Measurements from ENCODE around the gene TMEM44.
"Not testable (repeated sequence)": the region's sequence is repeated elsewhere in the genome, so short reads cannot be mapped to it uniquely, and the experiment has no call there.

The TMEM44 gene

DNA sequence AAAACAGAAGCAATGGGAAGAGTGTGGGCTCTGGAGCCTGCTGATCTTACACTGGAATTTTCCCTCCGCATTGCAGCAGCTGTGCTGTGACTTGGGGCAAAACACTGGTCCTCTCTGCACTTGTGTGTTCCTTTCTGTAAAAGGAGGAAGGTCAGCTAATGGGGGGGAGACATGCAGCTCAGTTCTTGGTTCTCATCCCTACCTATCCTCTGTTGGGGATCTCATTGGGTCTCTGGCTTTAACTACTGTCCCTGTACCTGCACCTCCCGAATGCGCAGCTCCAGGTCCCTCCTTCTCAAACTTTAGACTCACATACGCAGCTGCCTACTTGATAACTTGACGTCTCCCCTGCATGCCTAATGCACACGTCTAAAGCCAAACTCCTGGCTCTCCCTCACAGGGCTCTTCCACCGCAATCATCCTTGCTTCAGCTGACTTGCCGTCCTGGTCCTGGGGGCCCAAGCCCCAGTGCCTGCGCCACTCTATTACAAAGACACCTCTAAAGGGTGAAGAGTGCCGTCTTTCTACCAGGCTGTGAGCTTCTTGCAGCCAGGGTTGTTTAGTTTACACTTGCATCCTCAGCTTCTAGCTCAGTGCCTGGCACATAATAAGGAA, 5.9 kb upstream of the TMEM44 start:
- DNase-seq = no peak

DNA sequence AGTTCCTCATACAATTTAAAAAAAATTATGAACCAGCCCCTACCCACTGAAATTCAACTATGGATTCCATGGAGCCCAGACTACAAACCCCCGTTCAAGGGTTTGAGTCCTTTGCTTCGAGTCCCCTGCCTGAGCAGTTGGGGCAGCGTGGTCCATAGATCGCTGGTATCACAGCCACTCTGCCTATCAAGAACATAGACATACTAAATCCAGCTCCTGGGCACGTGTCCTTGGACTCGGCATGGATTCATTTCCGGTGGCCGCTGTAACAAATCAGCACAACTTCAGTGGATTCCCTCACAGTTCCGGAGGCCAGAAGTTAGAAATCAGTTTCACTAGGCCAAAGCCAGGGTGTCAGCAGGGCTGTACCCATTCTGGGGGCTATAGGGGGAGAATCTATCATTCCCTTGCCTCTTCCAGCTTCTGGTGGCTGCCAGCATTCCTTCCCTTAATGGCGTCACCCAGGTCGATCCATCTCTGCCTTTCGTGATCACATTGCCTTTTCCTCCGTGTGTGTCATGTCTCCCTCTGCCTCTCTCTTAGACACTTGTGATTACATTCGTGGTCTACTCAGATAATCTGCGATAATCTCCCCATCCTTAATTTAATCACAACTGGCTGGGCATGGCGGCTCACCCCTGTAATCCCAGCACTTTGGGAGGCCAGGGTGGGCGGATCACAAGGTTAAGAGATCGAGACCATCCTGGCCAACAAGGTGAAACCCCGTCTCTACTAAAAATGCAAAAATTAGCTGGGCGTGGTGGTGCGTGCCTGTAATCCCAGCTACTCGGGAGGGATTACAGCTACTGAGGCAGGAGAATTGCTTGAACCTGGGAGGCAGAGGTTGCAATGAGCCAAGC, 4.6 kb upstream of the TMEM44 start:
- no peak for DNase-seq

DNA sequence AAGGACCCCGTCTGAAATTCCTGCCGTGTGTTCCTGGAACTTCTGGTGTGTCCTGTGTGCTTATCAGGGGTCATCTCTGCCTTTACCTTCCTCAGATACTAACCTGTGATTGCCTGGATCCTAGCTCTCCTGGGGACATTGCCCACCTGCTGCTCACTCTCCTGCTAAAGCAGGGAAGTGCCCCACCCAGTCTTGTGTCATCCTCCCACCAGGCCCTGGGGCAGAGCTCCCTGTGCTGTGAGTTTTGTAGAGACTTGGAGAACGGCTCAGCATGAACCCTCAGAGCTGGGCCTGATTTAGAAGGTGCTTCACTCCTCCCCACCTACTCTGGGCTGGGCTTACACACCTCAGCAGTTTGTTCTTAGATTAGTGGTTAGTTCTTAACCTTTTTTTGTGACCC, 3.8 kb upstream of the TMEM44 start:
- no peak for DNase-seq

DNA sequence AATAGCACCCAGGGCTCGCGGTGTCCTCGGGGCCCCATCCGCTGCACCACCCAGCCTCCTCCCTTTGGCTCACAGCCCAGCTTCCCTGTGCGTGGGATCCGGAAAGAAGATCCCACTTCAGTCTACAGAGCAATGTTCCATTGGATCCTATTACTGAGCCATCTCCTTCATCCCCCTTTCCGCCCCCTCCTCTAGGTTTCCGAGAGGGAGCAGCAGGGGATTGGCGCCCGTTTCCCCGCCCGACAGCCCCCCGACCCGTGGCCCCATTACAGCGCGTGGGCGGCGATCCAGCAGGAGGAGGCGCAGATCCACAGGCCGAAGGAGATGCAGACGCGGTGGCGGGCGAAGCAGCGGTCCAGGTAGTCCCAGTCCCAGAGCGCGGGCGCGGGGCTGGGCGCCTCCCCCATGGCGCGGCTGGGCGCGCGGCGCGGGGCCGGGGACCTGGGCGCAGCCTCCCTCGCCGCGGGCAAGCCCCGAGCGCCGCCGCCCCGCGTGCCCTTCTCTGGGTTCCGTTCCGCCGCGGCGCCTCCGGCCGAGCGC, 340 bp downstream of the TMEM44 start:
- DNase-seq = no peak

DNA sequence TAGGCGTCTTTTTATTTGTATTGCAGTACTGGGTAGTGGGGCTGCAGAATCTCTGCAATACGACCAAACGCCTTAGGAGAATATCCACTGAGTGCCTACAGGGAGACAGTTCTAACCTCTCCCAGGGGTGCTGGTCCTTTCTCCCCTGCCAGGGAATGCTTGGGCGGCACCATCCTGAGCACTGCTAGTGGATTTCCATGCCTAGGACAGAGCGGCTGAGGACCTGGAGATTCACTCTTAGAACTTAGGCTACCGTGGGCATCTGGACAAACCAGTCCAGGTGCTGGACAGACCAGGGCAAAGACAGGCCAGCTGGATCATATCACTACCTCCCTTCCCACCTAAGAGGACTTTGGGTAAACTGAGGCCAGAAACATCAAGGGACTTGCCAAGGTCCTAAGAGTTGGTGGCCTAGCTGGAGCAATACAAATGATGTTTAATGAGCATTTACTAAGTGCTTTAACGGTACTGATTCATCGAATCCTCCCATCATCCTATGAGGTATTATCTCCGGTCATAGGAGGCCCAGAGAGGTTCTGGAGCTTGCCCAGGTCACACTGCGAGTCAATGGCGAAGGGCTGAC, 902 bp downstream of the TMEM44 start:
- DNase-seq = no peak

DNA sequence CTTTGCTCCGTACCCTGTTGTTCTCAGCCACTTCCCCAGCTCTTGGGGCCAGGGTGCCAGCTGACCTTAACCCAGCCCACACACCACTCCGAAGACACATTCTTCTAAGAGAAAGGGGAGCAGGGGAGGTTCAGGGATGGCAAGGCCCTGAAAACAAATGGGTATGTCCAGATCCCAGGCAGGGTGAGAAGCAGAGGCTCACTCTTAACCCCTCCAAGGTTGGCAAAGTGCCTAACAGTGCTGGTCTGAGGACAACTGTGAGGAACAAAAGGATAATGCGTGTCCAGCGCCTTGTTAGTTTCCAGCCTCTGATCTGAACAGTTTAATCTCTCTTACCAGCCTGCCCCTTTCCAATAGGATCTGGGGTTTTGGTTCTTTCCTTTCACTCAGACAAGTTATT, 1.5 kb downstream of the TMEM44 start:
- DNase-seq = no peak

DNA sequence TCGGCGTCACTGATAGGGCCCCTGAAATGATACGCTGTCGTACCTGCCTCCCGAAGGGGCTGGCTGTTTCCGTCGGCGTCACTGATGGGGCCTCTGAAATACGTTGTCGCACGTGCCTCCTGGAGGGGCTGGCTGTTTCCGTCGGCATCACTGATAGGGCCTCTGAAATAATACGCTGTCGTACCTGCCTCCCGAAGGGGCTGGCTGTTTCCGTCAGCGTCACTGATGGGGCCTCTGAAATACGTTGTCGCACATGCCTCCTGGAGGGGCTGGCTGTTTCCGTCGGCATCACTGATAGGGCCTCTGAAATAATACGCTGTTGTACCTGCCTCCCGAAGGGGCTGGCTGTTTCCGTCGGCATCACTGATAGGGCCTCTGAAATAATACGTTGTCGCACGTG, 2.5 kb downstream of the TMEM44 start:
- not testable (repeated sequence) for DNase-seq

DNA sequence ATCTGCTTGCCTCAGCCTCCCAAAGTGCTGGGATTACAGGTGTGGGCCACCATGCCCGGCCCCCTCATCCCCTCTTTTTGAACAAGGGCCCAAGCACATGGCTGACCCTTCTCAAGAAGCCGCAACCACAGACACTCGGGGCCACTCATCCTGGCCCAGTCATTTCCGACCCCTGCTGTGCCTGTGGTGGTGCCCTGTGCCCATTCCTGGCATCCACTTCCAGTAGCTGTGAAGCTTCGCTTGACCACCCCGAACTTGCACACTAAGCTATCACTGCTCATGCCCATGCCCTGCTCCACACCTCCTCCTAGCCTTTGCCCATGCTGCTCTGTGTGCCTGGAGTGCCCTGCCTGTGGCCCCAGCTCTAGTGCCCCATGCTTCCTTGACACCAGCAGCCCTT, 8.3 kb downstream of the TMEM44 start:
- DNase-seq = no peak

DNA sequence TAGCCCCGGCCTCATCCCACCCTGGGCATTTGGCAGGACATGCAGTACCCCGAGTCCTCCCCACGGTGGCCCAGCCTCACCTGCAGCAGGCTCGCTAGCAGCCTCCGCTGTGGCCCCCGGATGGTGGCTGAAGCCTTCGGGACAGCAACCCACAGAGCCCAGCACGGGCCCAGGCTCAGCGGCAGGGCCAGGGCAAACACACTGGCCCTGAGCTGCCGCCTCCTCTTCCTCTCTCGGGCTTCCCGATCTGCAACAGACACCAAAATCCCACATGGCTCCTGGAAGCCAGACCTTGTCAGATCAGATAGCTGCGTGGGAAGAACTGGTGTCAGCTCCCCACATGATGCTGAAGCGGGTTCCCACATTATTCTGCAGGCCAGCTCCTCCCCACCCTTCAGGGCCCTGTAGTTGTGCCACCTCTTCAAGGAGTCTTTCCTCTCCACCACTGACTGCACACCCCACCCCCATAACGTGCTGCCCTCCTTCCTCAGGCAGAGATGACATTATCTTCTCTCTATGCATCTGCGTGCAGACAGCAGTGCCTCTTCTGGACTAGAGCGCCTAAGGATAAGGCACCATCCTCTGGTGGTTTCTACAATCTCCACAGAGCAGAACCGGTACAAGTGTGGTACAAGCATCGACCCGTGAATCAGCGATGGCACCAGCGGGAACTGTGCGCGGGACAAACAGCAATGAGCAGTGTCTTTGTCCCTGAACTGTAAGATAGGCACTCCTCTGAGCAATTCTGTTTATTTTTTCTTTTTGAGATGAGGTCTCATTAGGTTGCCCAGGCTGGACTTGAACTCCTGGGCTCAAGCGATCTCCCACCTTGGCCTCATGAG, 9.5 kb downstream of the TMEM44 start:
- DNase-seq = no peak

DNA sequence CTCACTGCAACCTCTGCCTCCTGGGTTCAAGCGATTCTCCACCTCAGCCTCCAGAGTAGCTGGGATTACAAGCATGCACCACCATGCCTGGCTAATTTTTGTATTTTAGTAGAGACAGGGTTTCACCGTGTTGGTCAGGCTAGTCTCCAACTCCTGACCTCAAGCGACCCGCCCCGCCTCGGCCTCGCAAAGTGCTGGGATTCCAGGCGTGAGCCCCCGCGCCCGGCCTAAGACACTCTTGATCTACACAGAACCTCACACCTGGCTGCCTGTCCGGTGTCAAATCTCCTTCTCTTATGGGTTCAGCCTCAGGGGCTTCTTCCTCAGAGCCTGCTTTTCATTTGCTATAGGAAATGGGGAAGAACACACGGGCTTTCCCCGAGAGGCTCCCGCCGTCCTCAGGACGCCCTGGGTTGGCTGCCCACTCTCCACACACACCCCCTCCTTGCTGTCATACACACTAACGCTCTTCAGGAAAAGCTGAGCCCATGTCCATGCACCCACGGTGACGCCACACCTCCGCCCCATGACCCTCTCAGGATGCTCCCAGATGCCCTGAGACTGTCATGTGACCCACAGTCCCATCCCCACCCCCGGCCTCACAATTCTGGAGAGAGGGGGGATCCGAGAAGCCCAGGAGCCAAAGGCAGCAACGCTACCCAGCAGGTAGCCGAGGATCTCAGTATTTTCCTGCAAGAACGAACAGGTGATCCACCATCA, 10.4 kb downstream of the TMEM44 start:
- DNase-seq = no peak

DNA sequence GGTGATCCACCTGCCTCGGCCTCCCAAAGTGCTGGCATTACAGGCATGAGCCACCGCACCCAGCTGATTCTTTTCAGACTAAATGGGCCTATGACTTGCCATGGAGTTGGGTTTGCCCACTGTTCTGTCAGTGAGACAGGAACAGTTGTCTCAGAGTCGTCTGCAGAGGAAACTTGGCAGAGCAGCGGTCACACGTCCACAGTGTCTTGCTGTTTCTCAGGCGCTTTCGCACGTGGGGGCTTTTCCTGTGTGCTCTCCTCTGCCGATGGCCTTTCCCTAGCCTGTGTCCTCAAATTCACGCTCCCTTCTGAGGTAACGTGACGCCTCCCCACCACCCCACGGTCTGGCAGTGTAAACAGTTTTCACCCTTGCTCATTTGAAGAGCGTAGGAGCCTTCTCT, 11.3 kb downstream of the TMEM44 start:
- DNase-seq = no peak

GRCh38 chr3:194620196-194620595, 13.0 kb downstream of the TMEM44 start:
- no peak for DNase-seq

DNA sequence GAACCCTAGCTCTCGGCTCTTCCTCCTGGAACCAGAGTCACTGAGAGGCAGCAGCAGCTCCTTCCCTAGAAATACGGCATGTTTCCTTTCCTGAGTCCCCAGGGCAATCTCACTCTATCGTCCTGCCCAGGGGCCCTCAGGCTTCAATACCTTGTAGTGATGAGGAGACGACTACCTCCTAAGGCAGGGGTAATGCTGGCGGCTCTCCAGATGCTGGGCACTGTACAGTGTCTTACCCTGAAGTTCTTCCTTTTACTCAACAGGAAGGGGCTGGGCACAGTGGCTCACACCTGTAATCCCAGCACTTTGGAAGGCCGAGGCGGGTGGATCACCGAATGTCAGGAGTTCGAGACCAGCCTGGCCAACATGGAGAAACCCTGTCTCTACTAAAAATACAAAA, 13.5 kb downstream of the TMEM44 start:
- no peak for DNase-seq

DNA sequence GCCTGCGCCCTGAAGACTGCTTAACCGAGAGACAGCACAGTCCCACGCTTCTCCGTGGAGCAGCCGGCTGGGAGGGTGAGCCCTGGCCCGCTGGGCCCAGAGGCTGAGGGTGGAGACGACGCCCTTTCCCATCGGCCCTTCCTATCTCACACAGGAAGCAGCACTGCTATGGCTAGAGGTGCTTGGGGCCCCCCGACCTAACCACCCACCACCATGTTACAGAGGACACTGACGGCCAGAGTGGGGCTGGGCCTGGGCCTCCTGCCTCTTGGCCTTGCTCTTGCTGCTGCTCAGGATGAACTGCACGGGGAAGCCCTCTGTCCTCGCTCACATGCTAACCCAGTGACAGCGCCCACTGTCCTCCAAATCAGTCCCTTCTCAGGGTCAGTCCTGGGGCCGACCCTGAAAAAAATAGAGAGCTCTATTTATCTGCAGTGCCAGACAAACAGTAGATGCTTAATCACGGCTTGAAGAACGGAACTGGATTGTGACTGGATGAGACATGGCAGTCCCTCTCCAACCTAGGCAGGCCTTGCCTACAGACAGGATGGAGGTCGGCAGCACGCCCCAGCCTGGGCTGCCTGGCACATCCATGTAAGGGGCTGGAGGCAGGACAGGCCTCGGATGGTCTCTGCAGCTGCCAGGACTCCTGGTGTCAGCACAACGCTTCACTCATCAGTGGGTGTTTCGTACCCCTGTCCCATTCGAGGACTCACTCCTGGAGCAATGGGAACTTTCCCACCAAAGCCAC, 14.2 kb downstream of the TMEM44 start:
- DNase-seq = no peak

- DNase-seq = no peak
Observed at GRCh38 chr3:194617827-194618226, 15.4 kb downstream of the TMEM44 start.

DNA sequence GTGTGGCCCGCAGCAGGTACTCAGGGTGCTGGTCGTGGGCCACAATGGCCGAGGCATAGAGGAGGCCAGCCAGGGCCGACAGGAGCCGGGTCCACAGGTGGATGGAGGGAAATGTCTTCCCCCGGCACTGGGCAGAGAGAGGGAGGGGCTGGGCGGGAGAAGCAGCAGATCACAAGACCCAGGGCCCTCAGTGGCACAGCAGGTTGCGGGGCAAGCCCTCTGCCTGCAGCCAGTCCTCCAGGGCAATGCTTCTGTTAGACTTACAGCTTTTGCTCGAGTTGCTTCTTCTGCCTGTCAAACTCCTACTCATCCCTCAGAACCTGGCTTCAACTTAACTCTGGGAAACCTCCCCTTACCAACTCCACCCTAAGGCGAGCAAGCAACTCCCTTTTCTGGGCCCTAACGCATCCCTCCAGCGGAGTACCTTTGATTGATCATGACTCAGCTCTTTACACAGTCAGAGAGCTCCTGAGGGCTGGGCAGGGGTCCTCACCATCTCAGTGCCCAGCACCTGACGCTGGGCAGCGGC, 16.0 kb downstream of the TMEM44 start:
- no peak for DNase-seq

DNA sequence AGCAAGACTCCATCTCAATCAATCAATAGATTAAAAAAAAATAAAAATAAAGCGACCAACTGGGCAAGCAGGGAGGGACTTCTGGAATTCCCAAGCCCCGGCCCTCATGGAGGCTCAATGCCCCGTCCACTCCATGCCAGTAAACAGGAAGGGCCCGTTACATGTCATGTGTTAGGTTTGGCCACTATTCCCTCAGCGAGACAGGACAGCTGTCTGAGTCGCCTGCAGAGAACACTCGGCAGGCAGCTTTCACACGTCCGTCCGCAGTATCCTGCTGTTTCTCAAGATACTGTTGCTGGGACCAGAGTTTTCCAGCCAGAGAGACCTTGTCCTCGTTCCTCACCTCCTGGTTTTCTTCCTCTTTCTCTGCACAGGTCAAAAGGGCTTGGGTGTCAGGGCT, 18.0 kb downstream of the TMEM44 start:
- no peak for DNase-seq

- no peak for DNase-seq
Observed at GRCh38 chr3:194612221-194612620, 21.0 kb downstream of the TMEM44 start.

DNA sequence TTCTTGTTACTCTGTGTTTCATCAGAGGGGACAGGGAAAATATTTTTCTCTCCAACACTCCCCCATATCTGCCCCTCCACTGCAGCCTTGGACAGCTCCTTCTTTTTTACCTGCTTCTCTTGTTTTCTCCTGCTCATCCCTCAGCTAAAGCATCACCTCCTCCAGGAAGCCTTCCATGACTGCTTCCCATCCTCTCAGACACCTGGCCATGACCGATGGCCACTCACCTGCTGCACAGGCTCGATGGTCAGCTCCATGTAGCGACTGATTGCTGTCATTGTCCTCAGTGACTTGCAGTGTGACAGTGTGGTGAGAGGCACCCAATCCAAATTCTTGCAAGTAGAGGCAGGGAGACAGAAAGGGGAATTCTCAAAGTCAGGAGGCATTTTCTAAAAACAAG, 22.5 kb downstream of the TMEM44 start:
- DNase-seq = no peak

GRCh38 chr3:194609601-194610000, 23.6 kb downstream of the TMEM44 start:
- DNase-seq = no peak

GRCh38 chr3:194608981-194609380, 24.2 kb downstream of the TMEM44 start:
- no peak for DNase-seq
